CMK (cell line): ENCODE results near the gene APBB2.
"Not testable (repeated sequence)": the region's sequence is repeated elsewhere in the genome, so short reads cannot be mapped to it uniquely, and the experiment has no call there.

ENCODE experiments used
- DNase-seq: peaks from one replicate; pipeline ENCODE4 v3.0.0-alpha.2; 2010; ENCODE audit warnings: low read depth

The APBB2 gene

GRCh38 chr4:41014158-41014557, 200.2 kb downstream of the APBB2 start:
- no peak for DNase-seq

DNA sequence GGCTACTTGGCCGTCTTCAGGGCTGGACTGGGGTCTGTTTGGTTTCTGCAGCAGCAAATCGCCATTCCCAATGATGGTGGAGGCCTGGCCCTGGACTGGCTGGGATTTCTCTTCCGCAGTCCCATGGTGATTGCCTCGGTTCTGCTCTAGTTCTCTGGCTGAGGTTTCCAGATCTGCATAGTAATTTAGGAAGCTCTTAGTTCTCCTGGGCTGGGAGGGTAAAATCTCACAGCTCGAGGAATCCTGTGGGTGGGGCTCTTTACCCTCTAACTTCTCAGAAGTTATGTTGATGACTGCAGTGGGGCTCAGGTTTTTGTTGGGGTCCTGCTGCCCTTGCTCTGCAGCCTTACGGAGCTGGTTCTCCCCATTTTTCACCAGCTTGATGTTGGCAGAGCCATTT, 200.6 kb downstream of the APBB2 start:
- DNase-seq = no peak

- no peak for DNase-seq
Observed at GRCh38 chr4:41012911-41013310, 201.4 kb downstream of the APBB2 start.

- DNase-seq = no peak
Observed at GRCh38 chr4:41012293-41012692, 202.0 kb downstream of the APBB2 start.

- no peak for DNase-seq
Observed at GRCh38 chr4:41009411-41009810, 204.9 kb downstream of the APBB2 start.

DNA sequence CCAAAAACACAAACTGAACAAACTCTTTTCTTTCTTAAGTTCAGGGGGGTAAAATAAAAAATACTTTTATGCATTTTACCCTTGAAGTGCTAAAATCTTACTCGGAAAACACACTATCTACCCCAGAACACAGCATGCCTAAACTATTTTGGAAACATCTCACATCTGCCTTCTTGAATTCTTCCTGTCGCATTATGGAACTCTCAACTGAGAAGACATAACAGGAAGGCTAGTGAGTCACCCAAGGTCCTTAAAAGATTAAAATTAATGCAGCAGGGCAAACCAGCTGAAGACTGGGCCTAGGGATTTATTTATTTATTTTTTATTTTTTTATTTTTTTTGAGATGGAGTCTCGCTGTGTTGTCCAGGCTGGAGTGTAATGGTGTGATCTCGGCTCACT, 208.2 kb downstream of the APBB2 start:
- DNase-seq = no peak

DNA sequence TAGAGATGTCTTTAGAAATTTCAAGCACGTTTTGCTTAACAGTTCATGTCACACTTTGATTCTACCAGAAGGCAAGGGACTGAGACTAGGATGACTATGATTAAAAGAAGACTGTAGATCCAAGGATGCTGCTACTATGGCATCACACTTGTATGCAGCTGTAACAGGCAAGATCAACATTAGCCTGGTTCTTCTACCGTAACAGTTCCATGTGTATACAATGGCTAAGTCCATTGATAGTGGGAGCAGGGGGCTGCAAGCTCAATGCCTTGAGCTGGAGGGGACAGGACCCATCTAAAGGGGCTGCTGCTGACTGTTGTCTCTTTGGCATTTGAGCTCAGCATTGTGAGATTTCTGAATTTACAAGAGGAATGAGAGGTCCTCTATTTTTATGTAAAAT, 212.0 kb downstream of the APBB2 start:
- DNase-seq = no peak

- no peak for DNase-seq
Observed at GRCh38 chr4:41000356-41000755, 214.0 kb downstream of the APBB2 start.

- no peak for DNase-seq
Observed at GRCh38 chr4:40998675-40999358, 215.5 kb downstream of the APBB2 start.

GRCh38 chr4:40995850-40996249, 218.5 kb downstream of the APBB2 start:
- no peak for DNase-seq

- not testable (repeated sequence) for DNase-seq
Observed at GRCh38 chr4:40994321-40994720, 220.0 kb downstream of the APBB2 start.

DNA sequence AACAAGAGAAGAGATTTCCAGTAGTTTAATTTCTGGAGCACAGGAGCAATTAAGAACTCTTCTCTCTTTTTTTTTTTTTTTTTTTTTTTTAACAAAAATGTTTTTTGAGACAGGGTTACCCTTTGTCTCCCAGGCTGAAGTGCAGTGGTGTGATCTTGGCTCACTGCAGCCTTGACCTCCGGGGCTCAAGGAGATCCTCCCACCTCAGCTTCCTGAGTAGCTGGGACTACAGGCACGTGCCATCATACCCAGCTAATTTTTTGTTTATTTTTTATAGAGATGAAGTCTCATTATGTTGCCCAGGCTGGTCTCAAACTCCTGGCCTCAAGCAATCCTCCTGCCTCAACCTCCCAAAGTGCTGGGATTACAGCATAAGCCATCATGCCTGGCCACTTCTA, 221.0 kb downstream of the APBB2 start:
- DNase-seq = not testable (repeated sequence)

DNA sequence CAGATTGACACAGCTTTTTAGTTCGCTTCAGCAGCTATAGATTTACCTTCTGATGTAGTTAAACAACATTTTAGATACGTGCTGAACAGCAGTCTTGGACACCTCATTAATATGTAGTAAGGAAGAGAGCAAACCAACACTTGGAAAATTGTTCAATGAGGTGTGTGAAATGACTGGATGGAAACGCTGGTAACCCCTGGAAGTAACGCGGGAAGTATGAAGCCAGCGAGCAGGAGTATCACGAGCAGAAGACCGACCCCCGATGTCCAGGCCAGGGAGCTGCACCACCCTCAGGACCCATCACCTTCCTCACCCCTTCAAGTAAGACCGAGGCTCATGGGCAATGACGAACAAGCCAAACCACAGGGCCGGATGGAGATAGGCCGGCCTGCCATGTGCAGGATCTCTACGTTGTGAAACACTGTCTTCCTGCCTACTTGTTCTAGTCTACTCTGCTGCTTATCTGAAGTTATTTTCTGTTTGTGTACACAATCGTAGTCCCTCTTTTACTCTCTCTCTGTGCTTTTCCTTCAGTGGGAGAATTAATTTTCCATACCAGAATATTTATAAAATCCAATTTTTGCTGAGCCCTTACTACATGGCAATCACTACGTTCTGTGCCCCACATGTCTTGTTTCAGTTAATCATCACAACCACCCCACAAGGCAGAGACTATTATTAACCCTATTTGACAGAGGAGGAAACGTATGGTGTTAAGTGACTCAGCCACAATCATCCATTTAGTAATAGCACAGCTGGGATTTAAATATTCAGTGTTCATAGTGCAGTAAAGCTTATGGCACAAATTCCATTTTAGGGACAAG, 221.7 kb downstream of the APBB2 start:
- no peak for DNase-seq

DNA sequence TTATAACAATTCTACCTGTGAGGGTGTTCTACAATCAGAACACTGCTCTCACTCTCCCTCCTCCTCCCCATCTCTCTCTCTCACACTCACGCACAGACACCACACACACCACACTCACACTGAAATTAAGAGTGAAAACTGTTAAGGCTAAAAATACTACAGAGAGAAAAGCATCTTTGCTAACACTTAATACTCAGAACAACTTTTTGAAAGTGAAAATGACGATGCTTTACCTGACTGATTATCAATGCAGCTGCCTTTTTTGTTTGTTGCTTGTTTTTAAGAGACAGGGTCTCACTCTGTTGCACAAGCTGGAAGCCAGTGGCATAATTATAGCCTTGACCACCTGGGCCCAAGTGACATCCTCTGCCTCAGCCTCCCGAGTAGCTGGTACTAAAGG, 222.4 kb downstream of the APBB2 start:
- DNase-seq = no peak

DNA sequence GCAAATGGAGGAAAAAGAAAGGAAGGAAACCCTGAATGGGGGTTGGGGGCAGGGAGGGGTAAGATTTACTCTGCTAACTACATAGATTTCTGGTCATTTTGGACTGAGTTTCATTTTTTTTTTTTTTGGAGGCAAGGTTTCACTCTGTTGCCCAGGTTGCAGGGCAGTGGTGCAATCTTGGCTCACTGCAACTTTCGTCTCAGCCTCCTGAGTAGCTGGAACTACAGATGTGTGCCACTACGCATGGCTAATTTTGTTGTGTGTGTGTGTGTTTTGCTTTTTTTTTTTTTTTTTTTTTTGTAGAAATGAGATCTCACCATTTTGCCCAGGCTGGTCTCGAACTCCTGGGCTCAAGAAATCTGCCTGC, 223.5 kb downstream of the APBB2 start:
- no peak for DNase-seq

- DNase-seq = no peak
Observed at GRCh38 chr4:40990236-40990898, 224.0 kb downstream of the APBB2 start.

- DNase-seq = no peak
Observed at GRCh38 chr4:40987151-40987550, 227.2 kb downstream of the APBB2 start.

GRCh38 chr4:40986375-40986774, 228.0 kb downstream of the APBB2 start:
- DNase-seq = no peak

GRCh38 chr4:40984051-40984450, 230.3 kb downstream of the APBB2 start:
- no peak for DNase-seq

- no peak for DNase-seq
Observed at GRCh38 chr4:40980318-40980883, 233.9 kb downstream of the APBB2 start.

DNA sequence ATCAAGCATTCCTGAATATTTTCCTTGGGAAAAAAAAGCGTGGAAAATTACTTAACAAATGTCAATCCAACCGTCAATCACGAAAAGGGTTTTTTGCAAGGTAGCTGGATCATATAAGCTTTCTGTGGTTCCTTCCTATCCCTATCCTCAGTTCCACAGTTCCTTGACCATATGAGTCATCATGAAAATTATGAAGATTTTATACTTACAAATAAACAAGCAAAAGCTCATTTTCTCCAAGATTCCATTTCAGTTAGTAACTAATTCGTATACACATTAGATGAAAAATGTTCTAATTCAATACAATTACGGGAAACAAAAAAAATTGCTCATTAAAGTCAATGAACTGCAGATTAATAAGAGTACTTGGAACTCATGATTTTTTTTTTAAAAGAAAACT, 235.8 kb downstream of the APBB2 start:
- no peak for DNase-seq

DNA sequence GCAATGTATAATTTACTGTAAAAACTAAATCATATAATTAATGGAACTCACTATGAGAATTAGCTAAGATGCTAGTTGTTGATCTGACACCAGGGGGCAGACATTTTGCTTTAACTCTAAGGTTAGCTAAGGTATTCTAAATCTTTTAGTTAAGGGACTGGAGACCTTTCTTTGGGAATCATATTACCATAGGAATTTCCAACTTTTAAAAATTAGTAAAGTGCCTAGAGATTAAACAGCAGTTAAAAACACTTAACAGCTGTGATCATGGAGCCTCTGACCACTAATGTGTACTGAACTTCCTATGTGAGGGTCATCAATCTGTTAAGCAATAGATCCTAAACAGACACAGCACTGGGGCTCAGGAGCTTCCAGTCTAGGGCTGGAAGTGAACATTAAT, 238.0 kb downstream of the APBB2 start:
- no peak for DNase-seq

DNA sequence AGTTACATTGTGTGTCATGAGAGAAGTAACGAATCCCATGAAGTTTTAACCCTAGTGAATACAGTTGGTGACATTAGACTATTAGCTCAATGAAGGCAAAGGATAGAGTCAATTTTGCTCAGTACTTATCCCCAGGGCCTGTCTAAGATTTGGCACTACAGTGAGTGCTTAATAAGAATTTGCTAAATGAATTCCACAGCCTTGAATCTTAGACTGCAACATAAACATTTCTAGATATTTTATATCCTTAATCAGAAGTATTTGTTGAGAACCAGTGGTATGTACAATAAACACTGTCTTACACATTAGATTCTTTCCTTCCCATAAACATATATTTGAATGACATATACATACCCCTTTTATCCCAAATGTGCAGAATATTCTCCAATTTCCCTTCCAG, 241.6 kb downstream of the APBB2 start:
- DNase-seq = no peak
